GM23248 (cell line): ENCODE measurements around the gene MVP.

ENCODE experiments used
- EZH2 ChIP-seq: fragments of 200-600 bp; sonication (generic); IDR thresholded peaks from 2 replicates; pipeline ENCODE4 v1.6.1; 2018; ENCODE audit warnings: antibody characterized with exemption, mild to moderate bottlenecking; ENCODE audit not compliant: insufficient read depth, poor library complexity, severe bottlenecking
- EZH2phosphoT487 ChIP-seq: fragments of 200-600 bp; sonication (generic); IDR thresholded peaks from 2 replicates; pipeline ENCODE4 v1.6.1; 2018; ENCODE audit warnings: antibody characterized with exemption, moderate library complexity, mild to moderate bottlenecking, low read depth; ENCODE audit not compliant: insufficient read depth

- no peak for TF ChIP-seq EZH2phosphoT487
- no peak for TF ChIP-seq EZH2
Observed at GRCh38 chr16:29858149-29858849, 38.0 kb downstream of the MVP start.
